Astrocyte of the spinal cord (primary cell): ENCODE results near the gene SLC2A1.

Experiments used
- DNase-seq: peaks from one replicate; pipeline ENCODE4 v3.0.0; 2011; ENCODE audit warnings: low read depth, low spot score
- H3K4me3 ChIP-seq: 2 replicates; pipeline ENCODE4 v1.5.1; 2011; ENCODE audit warnings: low read depth, mild to moderate bottlenecking, low read length, moderate library complexity
- CTCF ChIP-seq: IDR thresholded peaks from 2 replicates; pipeline ENCODE4 v1.5.1; 2012; ENCODE audit warnings: low read depth, mild to moderate bottlenecking, low read length, inconsistent platforms
- in situ Hi-C: cut with HindIII; loops from 2 replicates; pipeline ENCODE4 v1.10.0; 2017; ENCODE audit warnings: low sequenced_read_pairs

The SLC2A1 gene

GRCh38 chr1:42929434-42930177, 29.1 kb downstream of the SLC2A1 start:
- no peak overlapping the region for H3K4me3 ChIP-seq
- TF ChIP-seq CTCF = no peak
- no peak for DNase-seq
- in situ Hi-C loops = no loop called here

- TF ChIP-seq CTCF = no peak
- in situ Hi-C loops = no loop called here
- H3K4me3 ChIP-seq = no peak overlapping the region
- DNase-seq = no peak
Observed at GRCh38 chr1:42928859-42929258, 29.8 kb downstream of the SLC2A1 start.

GRCh38 chr1:42927920-42928505, 30.7 kb downstream of the SLC2A1 start:
- no peak for DNase-seq
- no peak overlapping the region for H3K4me3 ChIP-seq
- in situ Hi-C loops = no loop called here
- TF ChIP-seq CTCF = no peak

- no peak for TF ChIP-seq CTCF
- no peak for DNase-seq
- no peak overlapping the region for H3K4me3 ChIP-seq
- in situ Hi-C loops = no loop called here
Observed at GRCh38 chr1:42927274-42927841, 31.3 kb downstream of the SLC2A1 start.

GRCh38 chr1:42926879-42927242, 31.8 kb downstream of the SLC2A1 start:
- in situ Hi-C loops = no loop called here
- DNase-seq = no peak
- TF ChIP-seq CTCF = no peak
- no peak overlapping the region for H3K4me3 ChIP-seq

GRCh38 chr1:42926235-42926878, 32.3 kb downstream of the SLC2A1 start:
- DNase-seq = no peak
- no peak for TF ChIP-seq CTCF
- in situ Hi-C loops = no loop called here

More at GRCh38 chr1:42926235-42926878, 32.3 kb downstream of the SLC2A1 start:
- H3K4me3 ChIP-seq = no peak overlapping the region
